A549 (cell line): ENCODE results near the gene ZNF511. TPM values are rescaled to one million over a fixed set of nuclear protein-coding genes. Genes with fewer than 3 reads are reported as not detected.

Experiments used
- ATAC-seq, 2 experiments: fragments of 200-7000 bp in 1 of 2; fragments of >200 bp in 1 of 2; cut with Nextera tagmentation in 1 of 2; cut with Tn5 transposase in 1 of 2; 3 replicates each; pipeline versions ENCODE4 v1.8.0 to v1.9.1; 2018 to 2020; ENCODE audit warnings: mild to moderate bottlenecking in 1 of 2, moderate library complexity in 1 of 2
- CTCF ChIA-PET: fragments of 300-600 bp; sonication (Branson Sonifier 250); formaldehyde crosslinking; extraction: SDS; loops from one replicate; lab custom pipeline; 2021; ENCODE audit warnings: antibody characterized with exemption, inconsistent platforms; lab: Yijun Ruan, JAX
- POLR2A ChIA-PET: fragments of 350-600 bp; formaldehyde crosslinking; extraction: SDS; loops from one replicate; lab custom pipeline; 2021; ENCODE audit warnings: antibody characterized with exemption, inconsistent platforms; lab: Yijun Ruan, JAX
- DNase-seq, 2 experiments: peaks; one replicate each; pipeline versions ENCODE4 v3.0.0 to v3.0.0-alpha.2; 2011 to 2016; ENCODE audit warnings: low read depth in 1 of 2, low spot score in 1 of 2
- FAIRE-seq: peaks from 2 replicates; lab custom pipeline; 2011; peaks lifted over from hg19 to GRCh38; lab: Jason Lieb, UNC
- H3K27ac ChIP-seq, 2 experiments: fragments of >200 bp; sonication (Bioruptor Twin); formaldehyde crosslinking; 3 replicates each; pipeline ENCODE4 v1.5.1; 2016 to 2017
- H3K4me1 ChIP-seq: fragments of >200 bp; sonication (Bioruptor Twin); formaldehyde crosslinking; 3 replicates; pipeline ENCODE4 v1.6.1; 2016
- H3K4me2 ChIP-seq: fragments of >200 bp; sonication (Bioruptor Twin); formaldehyde crosslinking; 3 replicates; pipeline ENCODE4 v1.6.1; 2016
- H3K4me3 ChIP-seq: fragments of >200 bp; sonication (Bioruptor Twin); formaldehyde crosslinking; 3 replicates; pipeline ENCODE4 v1.5.1; 2016
- H3K9me3 ChIP-seq: fragments of >200 bp; sonication (Bioruptor Twin); formaldehyde crosslinking; 3 replicates; pipeline ENCODE4 v1.6.1; 2016
- ATOH8 ChIP-seq: fragments of 250-450 bp; sonication (Bioruptor Pico); IDR thresholded peaks from 2 replicates; pipeline ENCODE4 v1.5.0; 2020; ENCODE audit warnings: low read depth, mild to moderate bottlenecking, moderate library complexity
- CHD2 ChIP-seq: fragments of 150-350 bp; IDR thresholded peaks from 2 replicates; pipeline ENCODE4 v1.6.1; 2014; ENCODE audit warnings: low read length; ENCODE audit not compliant: partially characterized antibody
- EP300 ChIP-seq, 2 experiments: fragments of >200 bp; sonication (Bioruptor Twin); formaldehyde crosslinking; IDR thresholded peaks; 2 replicates in 1 of 2; 3 replicates in 1 of 2; pipeline ENCODE4 v1.6.1; 2016 to 2017
- FOSL2 ChIP-seq, 2 experiments: fragments of 450-650 bp in 1 of 2; fragments of >200 bp in 1 of 2; sonication (Bioruptor Twin) in 1 of 2; formaldehyde crosslinking; IDR thresholded peaks; 2 replicates each; pipeline versions ENCODE4 v1.5.0 to v1.6.1; 2016 to 2020; ENCODE audit warnings: mild to moderate bottlenecking in 1 of 2, moderate library complexity in 1 of 2
- HMGXB4 ChIP-seq: fragments of 250-450 bp; sonication (Bioruptor Pico); IDR thresholded peaks from 2 replicates; pipeline ENCODE4 v1.5.0; 2021; ENCODE audit warnings: mild to moderate bottlenecking, moderate library complexity, borderline replicate concordance
- HOXB5 ChIP-seq: fragments of 250-450 bp; sonication (Bioruptor Pico); IDR thresholded peaks from 2 replicates; pipeline ENCODE4 v1.5.0; 2020; ENCODE audit warnings: mild to moderate bottlenecking, moderate library complexity
- NFE2L2 ChIP-seq: fragments of 150-350 bp; conservative IDR thresholded peaks from 2 replicates; pipeline ENCODE4 v1.6.1; 2014; ENCODE audit warnings: low read length
- POLR2A ChIP-seq: IDR thresholded peaks from 2 replicates; pipeline ENCODE4 v1.6.1; 2012; ENCODE audit warnings: mild to moderate bottlenecking, low read length
- RCOR1 ChIP-seq: fragments of 150-350 bp; IDR thresholded peaks from 2 replicates; pipeline ENCODE4 v1.6.1; 2014; ENCODE audit warnings: antibody characterized with exemption, low read length, low read depth
- TFCP2L1 ChIP-seq: fragments of 250-450 bp; sonication (Bioruptor Pico); IDR thresholded peaks from 2 replicates; pipeline ENCODE4 v1.5.0; 2021; ENCODE audit warnings: mild to moderate bottlenecking
- USF2 ChIP-seq: fragments of 450-650 bp; IDR thresholded peaks from 2 replicates; pipeline ENCODE4 v1.6.1; 2014; ENCODE audit warnings: antibody characterized with exemption
- ZC3H11A ChIP-seq: fragments of 450-650 bp; IDR thresholded peaks from 2 replicates; pipeline ENCODE4 v1.6.1; 2014; ENCODE audit warnings: antibody characterized with exemption, mild to moderate bottlenecking
- WGBS: methylation state at CpG from one replicate; pipeline ENCODE4 v1.1.6; 2017; ENCODE audit errors: missing lambda C conversion rate; 5-methylcytosine and 5-hydroxymethylcytosine counted together
- polyA plus RNA-seq, 4 experiments: library from polyadenylated mRNA; depleted of rRNA in 3 of 4; stranded (reverse); fragments of >200 nt; fragmentation: RNase III in 1 of 4; extraction: RNeasy Plus Mini Kit Qiagen cat#74134 plus additional on column Dnase treatment in 1 of 4; gene quantifications; 2 replicates in 3 of 4; 3 replicates in 1 of 4; pipeline ENCODE4 v1.2.3, GENCODE V29; 2011 to 2017

Gene ZNF511
- polyA plus RNA-seq, 2 of the 4 experiments (the other 2 are of a cell fraction) = 40.2 to 43.6 TPM

GRCh38 chr10:133336577-133337369, 28.1 kb downstream of the ZNF511 start, which contains the start of gene CALY (continued):
- no peak for TF ChIP-seq POLR2A
- no peak for TF ChIP-seq HMGXB4 (CRISPR knock-in tag)
- no peak for TF ChIP-seq HOXB5 (CRISPR knock-in tag)

GRCh38 chr10:133337370-133337725, 28.6 kb downstream of the ZNF511 start:
- FAIRE-seq (no peak), DNase-seq (no peak), ATAC-seq (no peak)
- no peak overlapping the region for H3K4me3 ChIP-seq
- 11% methylated on average over 3 of the region's 3 CpGs for WGBS
- peak overlapping the region; percentile 97 for H3K4me2 ChIP-seq
- no peak overlapping the region for H3K27ac ChIP-seq
- POLR2A ChIA-PET = no interaction called here
- CTCF ChIA-PET = no interaction called here
- TF ChIP-seq TFCP2L1 (CRISPR knock-in tag) (no peak), USF2 (peak; percentile 49)
- H3K4me1 ChIP-seq = peaks cover 22% of the 10 kb centered on the region
- no peaks in the 10 kb centered on the region for H3K9me3 ChIP-seq

- H3K9me3 ChIP-seq = no peaks in the 10 kb centered on the region
- no peak overlapping the region for H3K27ac ChIP-seq
- no peak for TF ChIP-seq CHD2
- no peak for TF ChIP-seq ATOH8 (CRISPR knock-in tag)
- no peak for TF ChIP-seq ZC3H11A
- TF ChIP-seq FOSL2 (IDR thresholded peaks at IDR 0.05) = no peak
- TF ChIP-seq FOSL2 (CRISPR knock-in tag; IDR thresholded peaks at IDR 0.05) = no peak
- no peak for TF ChIP-seq USF2
- TF ChIP-seq EP300 (IDR thresholded peaks at IDR 0.05) = no peak
- TF ChIP-seq NFE2L2 = no peak
- no peak for TF ChIP-seq RCOR1
- TF ChIP-seq, all 56 proteins: peak for 0
- POLR2A ChIA-PET = no interaction called here
- CTCF ChIA-PET = no interaction called here
- 59% methylated on average over 10 of the region's 10 CpGs for WGBS
- no peak for DNase-seq
- no peak for FAIRE-seq
- H3K4me3 ChIP-seq = no peak overlapping the region
- peaks cover 24% of the 10 kb centered on the region for H3K4me1 ChIP-seq
- no peak overlapping the region for H3K4me2 ChIP-seq
- ATAC-seq = no peak
Measured at GRCh38 chr10:133338080-133339071, 29.7 kb downstream of the ZNF511 start.
